Measurements from ENCODE around the gene FOXN1. TPM values are rescaled to one million over a fixed set of nuclear protein-coding genes. Genes with fewer than 3 reads are reported as not detected.
A peak's percentile ranks its signal among the peaks of the same experiment; 100 is the strongest.

FOXN1 gene
- total RNA-seq, 1 experiment from 2014 or later: not detected

DNA sequence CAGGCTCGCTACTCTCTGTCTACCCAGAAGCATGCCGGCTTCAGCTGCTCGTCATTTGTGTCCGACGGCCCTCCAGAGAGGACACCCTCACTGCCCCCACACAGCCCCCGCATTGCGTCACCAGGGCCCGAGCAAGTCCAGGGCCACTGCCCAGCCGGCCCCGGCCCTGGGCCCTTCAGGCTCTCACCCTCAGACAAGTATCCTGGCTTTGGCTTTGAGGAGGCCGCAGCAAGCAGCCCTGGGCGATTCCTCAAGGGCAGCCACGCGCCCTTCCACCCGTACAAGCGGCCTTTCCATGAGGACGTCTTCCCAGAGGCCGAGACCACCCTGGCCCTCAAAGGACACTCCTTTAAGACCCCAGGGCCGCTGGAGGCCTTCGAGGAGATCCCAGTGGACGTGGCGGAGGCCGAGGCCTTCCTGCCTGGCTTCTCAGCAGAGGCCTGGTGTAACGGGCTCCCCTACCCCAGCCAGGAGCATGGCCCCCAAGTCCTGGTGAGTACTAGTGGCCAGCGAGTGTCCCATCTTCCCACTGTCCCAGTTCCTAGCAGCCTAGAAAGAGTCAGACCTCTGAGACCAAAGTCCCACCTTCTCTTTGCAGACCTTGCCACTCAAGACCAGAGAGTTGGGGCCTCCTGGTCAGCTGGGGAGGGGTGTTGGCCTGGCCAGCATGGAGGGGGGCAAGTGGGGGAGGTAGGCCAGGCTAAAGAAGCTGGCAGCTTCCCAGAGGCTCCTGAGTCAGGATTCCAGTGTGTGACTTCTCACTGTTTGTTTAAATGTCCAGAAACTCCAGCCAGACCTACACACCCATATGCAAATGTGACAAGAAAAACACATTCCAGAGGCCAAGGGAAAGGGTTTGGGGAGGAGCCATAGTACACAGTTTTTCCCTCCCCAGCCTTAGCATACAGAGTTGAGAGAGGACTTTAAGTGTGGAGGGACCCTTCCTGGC, 18.6 kb downstream of the FOXN1 start:
- peak; percentile 80 for DNase-seq (ENCODE audit: low spot score)

- no peak for DNase-seq (ENCODE audit: low spot score)
These were observed 20.2 kb downstream of the FOXN1 start for GRCh38 chr17:28526381-28526780.

DNA sequence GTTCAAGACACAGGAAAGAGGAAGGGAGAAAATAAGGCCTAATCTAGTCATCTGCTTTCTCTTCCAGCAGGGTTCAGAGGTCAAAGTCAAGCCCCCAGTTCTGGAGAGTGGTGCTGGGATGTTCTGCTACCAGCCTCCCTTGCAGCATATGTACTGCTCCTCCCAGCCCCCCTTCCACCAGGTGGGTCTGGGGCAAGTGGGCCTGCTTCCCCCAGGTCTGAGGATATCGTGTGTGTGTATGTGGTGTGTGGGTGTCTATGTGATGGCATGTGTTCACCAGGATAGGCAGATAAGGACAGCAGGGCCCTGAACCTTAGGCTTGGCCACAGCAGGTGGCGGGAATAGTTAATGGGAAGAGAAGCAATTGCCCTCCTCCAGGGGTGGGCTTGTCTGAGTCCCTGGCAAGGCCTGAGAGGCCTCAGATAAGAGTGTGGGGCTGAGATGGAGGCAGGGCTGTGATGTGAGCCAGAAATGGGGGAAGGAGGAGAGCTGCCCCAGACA, 21.1 kb downstream of the FOXN1 start:
- DNase-seq (ENCODE audit: low spot score): no peak

GRCh38 chr17:28527859-28528258, 21.7 kb downstream of the FOXN1 start:
- no peak for DNase-seq (ENCODE audit: low spot score)

DNA sequence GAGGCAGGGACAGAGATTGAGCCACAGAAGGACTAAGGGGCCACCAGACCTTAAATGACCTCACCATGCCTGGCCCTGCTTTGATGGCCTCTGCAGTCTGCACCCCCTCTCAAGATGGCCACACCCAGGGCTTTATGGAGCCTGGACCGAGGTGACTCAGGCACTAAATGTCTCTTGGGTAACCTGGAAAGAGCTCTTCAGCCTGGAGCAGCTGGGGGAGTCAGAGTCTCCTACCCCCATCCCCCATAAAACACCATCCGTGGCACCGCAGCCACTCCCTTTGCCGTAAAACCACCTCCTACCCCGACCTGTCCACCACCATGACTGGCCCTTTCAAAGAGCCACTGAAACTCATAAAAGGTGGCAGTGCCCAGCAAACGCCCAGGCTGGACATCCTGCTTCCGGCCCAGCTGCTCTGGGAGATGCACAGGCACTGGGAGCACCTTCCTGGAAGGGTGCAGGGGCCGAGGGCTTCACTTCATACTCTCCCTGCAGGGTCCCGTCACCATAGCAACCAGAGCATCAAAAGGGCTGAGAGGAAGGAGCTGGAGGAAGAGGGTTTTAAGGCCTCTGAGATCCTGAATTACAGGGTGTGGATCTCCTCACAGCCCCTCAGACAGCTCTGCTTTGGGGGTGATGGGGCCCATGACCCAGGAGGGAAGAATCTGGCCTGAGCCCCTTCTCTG, 22.3 kb downstream of the FOXN1 start:
- DNase-seq (ENCODE audit: low spot score): peak; percentile 63

DNA sequence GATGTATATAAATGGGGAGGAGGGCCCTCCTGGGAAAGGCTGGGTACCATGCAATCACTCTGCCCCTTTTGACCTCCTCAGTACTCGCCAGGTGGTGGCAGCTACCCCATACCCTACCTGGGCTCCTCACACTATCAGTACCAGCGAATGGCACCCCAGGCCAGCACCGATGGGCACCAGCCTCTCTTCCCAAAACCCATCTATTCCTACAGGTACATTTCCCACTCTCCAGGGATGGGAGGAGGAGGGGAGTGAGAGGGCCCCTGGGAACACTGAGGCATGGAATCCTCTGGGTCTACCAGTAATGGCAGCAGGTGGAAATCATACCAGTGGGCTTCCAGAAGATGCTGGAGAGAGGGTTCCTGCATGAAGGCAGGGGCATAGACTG, 22.9 kb downstream of the FOXN1 start:
- no peak for DNase-seq (ENCODE audit: low spot score)

DNA sequence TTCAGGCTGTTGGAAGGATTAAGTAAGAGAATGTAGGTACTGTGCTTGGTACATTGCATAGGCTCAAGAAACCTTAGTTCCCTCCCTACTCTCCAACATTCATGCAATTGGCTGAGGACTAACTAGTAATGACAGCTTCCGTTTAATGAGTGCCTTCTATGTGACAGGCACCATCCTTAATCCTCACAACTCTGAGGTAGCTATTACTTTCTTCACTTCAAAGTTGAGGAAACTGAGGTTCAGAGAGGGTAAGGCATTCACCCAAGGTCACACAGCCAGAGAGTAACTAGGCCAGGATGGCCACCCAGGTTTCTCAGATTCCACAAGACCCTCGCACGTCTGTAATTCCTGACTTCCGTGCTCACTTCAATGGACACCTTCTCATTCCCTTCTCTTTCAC, 24.1 kb downstream of the FOXN1 start:
- no peak for DNase-seq (ENCODE audit: low spot score)

- no peak for DNase-seq (ENCODE audit: low spot score)
These were observed 24.8 kb downstream of the FOXN1 start for GRCh38 chr17:28530926-28531325.

- peak; percentile 39 for DNase-seq (ENCODE audit: low spot score)
These were observed 26.2 kb downstream of the FOXN1 start for GRCh38 chr17:28532050-28532960.

DNA sequence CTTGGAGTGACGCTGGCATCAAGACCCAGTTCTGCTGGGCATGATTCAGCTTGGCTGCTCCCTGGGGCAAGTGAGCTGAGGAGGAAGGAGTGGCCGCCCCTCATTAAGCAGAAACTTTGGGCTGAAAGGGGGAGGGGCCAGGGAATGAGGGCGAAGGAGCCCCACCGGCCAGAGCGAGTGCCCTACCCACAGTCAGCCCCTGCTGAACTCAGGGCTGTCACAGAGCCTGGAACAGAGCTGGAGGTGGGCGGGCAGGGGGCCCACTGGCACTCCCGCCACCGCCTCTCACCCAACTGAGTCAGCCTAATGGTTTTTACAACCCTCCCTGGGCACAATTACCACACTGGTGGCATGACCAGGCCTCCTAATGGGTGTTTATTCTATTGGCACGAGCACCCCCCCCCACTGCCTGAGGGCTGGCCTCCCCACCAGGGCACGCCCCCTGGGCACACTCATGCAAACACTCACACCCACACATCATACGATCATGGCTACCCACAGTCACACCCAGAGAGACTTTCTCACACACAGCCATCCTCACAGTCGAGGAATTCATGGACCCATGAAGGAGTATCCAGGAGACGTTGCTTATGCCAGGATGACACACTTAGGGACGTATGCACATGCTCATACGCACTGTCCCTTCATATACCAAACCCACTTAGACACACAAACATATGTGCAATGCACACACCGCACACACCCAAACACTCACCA, 27.1 kb downstream of the FOXN1 start:
- DNase-seq (ENCODE audit: low spot score): no peak

DNA sequence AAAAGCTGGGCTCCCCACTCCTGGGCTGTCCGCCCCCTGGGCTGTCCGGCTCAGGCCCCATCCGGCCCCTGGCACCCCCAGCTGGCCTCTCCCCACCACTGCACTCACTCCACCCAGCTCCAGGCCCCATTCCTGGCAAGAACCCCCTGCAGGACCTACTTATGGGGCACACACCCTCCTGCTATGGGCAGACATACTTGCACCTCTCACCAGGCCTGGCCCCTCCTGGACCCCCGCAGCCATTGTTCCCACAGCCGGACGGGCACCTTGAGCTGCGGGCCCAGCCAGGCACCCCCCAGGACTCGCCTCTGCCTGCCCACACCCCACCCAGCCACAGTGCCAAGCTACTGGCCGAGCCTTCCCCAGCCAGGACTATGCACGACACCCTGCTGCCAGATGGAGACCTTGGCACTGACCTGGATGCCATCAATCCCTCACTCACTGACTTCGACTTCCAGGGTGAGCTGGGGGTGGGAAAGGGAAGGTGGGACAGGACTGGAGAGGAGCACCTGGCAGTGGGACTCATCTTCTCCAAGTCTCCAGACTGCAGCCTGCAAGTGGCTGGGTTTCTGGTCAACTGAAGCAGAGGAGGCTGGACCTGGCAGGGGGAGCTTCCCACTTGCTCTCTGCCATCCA, 28.7 kb downstream of the FOXN1 start:
- DNase-seq (ENCODE audit: low spot score): no peak

DNA sequence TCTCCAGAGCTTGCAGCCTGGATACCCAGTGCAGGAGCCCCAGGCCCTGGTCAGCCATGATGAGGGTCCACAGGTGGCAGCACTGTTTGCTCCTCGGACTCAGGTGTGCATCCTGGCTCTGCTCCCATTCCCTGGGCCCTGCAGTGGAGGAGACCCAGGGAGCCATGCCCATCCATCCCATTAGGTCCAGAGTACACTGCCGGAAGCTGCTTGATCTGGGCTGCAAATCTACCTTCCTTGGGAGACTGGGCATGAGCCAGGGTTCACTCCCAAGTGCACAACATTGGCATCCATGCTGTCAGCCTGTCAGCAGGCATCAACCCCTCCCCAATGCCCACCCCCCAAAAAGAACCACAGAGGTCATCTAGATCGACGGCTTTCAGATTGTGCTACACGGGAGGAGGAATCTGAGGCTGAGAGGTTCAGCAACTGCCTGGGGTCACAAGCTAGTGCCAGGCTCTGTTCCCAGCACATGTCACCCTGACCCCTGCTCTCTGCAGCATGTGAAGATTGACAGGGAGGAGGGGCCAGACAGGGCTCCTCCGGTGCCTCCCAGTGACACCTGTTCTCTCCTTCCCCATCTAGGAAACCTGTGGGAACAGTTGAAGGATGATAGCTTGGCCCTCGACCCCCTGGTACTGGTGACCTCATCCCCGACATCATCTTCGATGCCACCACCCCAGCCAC, 30.5 kb downstream of the FOXN1 start:
- DNase-seq (ENCODE audit: low spot score): no peak

- no peak for DNase-seq (ENCODE audit: low spot score)
These were observed 31.1 kb downstream of the FOXN1 start for GRCh38 chr17:28537219-28537610.

GRCh38 chr17:28538296-28538895, 32.2 kb downstream of the FOXN1 start:
- no peak for DNase-seq (ENCODE audit: low spot score)

DNA sequence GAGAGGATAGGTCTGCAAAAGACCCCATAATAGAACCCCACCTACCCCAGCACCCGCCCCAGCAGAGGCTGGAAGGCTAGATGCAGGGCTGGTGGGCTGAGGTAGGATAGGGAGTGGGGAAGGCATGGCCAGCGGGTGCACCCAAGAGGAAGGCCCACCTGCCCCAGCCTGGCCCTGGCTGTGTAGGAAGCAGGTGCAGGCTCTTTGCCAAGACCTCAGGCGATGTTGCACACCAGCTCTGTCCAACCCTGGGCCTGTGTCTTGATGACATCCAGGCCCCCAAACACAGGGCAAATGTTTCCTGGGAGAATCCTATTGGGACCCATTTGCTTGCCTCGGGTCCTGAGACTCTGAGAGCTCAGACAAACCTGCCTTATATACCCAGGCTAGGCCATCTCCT, 34.1 kb downstream of the FOXN1 start:
- DNase-seq (ENCODE audit: low spot score): no peak

GRCh38 chr17:28541439-28541838, 35.3 kb downstream of the FOXN1 start:
- no peak for DNase-seq (ENCODE audit: low spot score)

GRCh38 chr17:28544402-28545140, 38.4 kb downstream of the FOXN1 start:
- DNase-seq (ENCODE audit: low spot score): no peak

DNA sequence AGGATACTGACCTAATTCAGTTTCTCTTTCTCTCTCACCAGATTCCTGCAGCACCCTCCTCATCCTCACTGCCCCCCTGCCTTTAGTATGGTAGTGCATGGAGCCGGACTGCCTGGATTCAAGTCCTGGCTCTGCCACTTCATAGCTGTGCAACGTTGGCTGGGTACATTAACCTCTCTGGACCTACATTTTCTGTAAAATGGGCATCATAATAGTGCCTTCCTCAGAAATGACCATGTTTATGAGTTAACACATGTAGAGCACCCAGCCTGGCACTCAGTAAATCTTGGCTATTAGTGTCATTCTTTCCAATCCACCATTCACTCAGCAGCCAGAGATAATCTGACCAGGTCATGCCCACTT, 39.0 kb downstream of the FOXN1 start:
- DNase-seq (ENCODE audit: low spot score): no peak

- DNase-seq (ENCODE audit: low spot score): no peak
These were observed 39.8 kb downstream of the FOXN1 start for GRCh38 chr17:28545787-28546415.
